HL-60 (cell line): ENCODE results near the gene GNRH2.

ENCODE experiments used
- DNase-seq, 2 experiments: peaks; one replicate each; pipeline ENCODE4 v3.0.0-alpha.2; 2010 to 2020; ENCODE audit warnings: low read depth in 1 of 2, low spot score in 1 of 2
- H3K27ac ChIP-seq: fragments of 250-450 bp; sonication (Bioruptor Pico); replicated peaks from 2 replicates; pipeline ENCODE4 v1.5.1; 2020; ENCODE audit warnings: mild to moderate bottlenecking, moderate library complexity
- H3K27me3 ChIP-seq: fragments of 250-450 bp; sonication (Bioruptor Pico); 2 replicates; pipeline ENCODE4 v1.5.1; 2021; ENCODE audit warnings: mild to moderate bottlenecking, moderate library complexity; ENCODE audit not compliant: insufficient read depth, poor library complexity, severe bottlenecking
- H3K4me3 ChIP-seq: replicated peaks from 2 replicates; pipeline ENCODE4 v1.5.1; 2011; ENCODE audit warnings: mild to moderate bottlenecking, control low read depth, low read length; ENCODE audit not compliant: insufficient read depth
- CTCF ChIP-seq: IDR thresholded peaks from one replicate; pipeline ENCODE4 v1.5.1; 2011; ENCODE audit warnings: low read length, control low read depth, inconsistent platforms; ENCODE audit not compliant: insufficient read depth
- GABPA ChIP-seq: IDR thresholded peaks from 2 replicates; pipeline ENCODE4 v1.6.1; 2012; ENCODE audit warnings: low read depth
- POLR2AphosphoS5 ChIP-seq: IDR thresholded peaks from 2 replicates; pipeline ENCODE4 v1.6.1; 2012; ENCODE audit warnings: low read depth
- SPI1 ChIP-seq: IDR thresholded peaks from 2 replicates; pipeline ENCODE4 v1.6.1; 2012; ENCODE audit warnings: low read depth, mild to moderate bottlenecking, borderline replicate concordance
- TF ChIP-seq, protein P1 (sequence below): IDR thresholded peaks from 2 replicates; pipeline ENCODE4 v1.6.1; 2012; ENCODE audit warnings: low read depth; ENCODE audit not compliant: insufficient replicate concordance

GNRH2 gene

DNA sequence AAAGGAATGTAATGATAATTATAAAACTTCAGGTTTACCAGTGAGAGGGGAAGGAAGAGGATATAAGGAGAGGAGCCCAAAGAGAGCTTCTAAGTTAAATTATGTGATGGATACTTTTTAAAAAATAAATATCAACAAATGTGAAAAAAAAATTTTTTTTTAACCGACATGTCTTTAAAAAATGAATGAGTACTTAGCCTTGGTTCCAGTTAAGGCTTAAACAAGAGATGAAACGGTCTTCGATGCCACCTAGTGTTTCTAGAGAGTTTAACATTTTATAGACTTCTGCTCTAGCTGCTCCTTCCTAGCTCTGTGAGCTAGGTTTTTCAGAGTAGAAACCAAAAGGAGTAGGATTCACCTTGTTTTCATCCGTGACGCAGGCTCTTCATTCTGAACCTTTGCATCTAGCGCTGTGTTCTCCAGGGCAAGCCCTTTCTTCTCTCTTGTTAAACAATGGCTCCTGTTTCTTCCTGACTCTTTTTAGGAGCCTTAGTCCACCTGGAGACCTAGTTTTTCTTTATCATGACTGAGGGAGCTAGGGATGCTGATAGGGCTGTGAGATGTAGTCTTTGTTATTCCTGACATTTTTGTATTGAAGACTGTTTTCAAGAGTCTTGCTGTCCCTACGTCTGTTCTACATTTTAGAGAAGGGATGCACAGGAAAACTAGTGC, 42.4 kb upstream of the GNRH2 start:
- peak; percentile 17 to 42 for DNase-seq
- no peaks in the 10 kb centered on the region for H3K27me3 ChIP-seq
- no peak overlapping the region for H3K27ac ChIP-seq
- TF ChIP-seq SPI1 (no peak), POLR2AphosphoS5 (no peak), GABPA (no peak), CTCF (peak; percentile 21)
- TF ChIP-seq, protein P1, sequence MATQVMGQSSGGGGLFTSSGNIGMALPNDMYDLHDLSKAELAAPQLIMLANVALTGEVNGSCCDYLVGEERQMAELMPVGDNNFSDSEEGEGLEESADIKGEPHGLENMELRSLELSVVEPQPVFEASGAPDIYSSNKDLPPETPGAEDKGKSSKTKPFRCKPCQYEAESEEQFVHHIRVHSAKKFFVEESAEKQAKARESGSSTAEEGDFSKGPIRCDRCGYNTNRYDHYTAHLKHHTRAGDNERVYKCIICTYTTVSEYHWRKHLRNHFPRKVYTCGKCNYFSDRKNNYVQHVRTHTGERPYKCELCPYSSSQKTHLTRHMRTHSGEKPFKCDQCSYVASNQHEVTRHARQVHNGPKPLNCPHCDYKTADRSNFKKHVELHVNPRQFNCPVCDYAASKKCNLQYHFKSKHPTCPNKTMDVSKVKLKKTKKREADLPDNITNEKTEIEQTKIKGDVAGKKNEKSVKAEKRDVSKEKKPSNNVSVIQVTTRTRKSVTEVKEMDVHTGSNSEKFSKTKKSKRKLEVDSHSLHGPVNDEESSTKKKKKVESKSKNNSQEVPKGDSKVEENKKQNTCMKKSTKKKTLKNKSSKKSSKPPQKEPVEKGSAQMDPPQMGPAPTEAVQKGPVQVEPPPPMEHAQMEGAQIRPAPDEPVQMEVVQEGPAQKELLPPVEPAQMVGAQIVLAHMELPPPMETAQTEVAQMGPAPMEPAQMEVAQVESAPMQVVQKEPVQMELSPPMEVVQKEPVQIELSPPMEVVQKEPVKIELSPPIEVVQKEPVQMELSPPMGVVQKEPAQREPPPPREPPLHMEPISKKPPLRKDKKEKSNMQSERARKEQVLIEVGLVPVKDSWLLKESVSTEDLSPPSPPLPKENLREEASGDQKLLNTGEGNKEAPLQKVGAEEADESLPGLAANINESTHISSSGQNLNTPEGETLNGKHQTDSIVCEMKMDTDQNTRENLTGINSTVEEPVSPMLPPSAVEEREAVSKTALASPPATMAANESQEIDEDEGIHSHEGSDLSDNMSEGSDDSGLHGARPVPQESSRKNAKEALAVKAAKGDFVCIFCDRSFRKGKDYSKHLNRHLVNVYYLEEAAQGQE: no peak
- no peak overlapping the region for H3K4me3 ChIP-seq

DNA sequence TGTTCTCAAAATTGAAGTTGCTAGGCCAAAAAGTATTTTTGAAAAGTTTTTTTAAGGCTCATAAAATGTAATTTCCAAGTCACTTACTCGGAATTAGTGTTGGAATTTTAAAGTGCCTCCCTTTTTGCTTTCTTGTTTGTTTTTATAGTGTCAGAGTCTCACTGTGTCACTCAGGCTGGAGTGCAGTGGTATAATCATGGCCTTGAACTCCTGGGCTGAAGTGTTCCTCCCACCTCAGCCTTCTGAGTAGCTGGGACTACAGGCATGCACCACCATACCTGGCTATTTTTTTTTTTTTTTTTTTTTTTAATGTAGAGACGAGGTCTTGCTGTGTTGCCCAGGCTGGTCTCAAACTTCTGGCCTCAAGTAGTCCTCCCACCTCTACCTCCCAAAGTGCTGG, 40.0 kb upstream of the GNRH2 start:
- no peak overlapping the region for H3K4me3 ChIP-seq
- no peak for DNase-seq
- H3K27me3 ChIP-seq: no peaks in the 10 kb centered on the region
- no peak overlapping the region for H3K27ac ChIP-seq
- TF ChIP-seq, protein P1: no peak
- TF ChIP-seq POLR2AphosphoS5 (no peak), CTCF (no peak), GABPA (no peak), SPI1 (no peak)

- no peaks in the 10 kb centered on the region for H3K27me3 ChIP-seq
- H3K4me3 ChIP-seq: no peak overlapping the region
- H3K27ac ChIP-seq: no peak overlapping the region
- TF ChIP-seq, protein P1: no peak
- TF ChIP-seq CTCF: no peak
- TF ChIP-seq SPI1: no peak
- TF ChIP-seq GABPA: no peak
- no peak for TF ChIP-seq POLR2AphosphoS5
- DNase-seq: no peak
Measured at GRCh38 chr20:3010985-3011723, 32.3 kb upstream of the GNRH2 start.
